ENCODE data around the gene CTDSPL. TPM values are rescaled to one million over a fixed set of nuclear protein-coding genes. Genes with fewer than 3 reads are reported as not detected.

Gene CTDSPL
- total and polyA plus RNA-seq, 2 of the 8 experiments (the other 6 are each of a cell fraction or from before 2014, with no cell fraction given), result 20.3 to 42.2 TPM

DNA sequence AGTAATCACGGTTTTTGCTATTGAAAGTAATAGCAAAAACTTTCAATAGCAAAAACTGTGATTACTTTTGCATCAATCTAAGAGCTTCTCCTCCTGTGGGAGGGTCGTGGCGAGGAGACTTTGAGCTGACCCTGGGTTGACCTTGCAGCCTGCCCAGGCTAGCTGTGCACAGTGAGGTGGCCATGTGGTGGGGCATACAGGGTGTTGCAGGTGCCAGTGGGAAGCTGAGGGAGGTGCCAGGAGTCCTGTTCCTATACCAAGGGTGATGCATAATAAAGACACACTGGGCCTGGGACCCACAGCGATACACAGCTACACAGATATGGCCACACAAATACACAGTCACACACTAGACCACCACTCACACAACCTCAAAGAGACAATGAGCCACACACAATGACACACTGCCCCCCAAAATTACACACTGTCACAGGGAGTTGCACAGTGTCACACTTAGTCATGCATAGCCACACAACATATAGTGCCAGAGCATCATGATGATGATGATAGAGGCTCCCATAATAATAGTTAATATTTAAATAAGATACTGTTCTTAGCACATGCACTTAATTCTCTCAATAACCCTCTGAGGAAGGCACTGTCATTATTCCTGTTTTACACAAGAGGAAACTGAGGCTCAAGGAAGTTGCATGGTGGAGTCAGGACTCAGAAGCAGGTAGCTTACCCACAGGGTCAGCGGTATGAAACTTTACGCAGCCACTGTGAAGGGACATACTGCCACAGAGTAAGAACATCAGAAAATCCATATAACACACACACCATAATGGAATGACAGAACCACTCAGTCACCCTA lies 161.4 kb downstream of the CTDSPL start (continued):
- TF ChIP-seq, protein P1, sequence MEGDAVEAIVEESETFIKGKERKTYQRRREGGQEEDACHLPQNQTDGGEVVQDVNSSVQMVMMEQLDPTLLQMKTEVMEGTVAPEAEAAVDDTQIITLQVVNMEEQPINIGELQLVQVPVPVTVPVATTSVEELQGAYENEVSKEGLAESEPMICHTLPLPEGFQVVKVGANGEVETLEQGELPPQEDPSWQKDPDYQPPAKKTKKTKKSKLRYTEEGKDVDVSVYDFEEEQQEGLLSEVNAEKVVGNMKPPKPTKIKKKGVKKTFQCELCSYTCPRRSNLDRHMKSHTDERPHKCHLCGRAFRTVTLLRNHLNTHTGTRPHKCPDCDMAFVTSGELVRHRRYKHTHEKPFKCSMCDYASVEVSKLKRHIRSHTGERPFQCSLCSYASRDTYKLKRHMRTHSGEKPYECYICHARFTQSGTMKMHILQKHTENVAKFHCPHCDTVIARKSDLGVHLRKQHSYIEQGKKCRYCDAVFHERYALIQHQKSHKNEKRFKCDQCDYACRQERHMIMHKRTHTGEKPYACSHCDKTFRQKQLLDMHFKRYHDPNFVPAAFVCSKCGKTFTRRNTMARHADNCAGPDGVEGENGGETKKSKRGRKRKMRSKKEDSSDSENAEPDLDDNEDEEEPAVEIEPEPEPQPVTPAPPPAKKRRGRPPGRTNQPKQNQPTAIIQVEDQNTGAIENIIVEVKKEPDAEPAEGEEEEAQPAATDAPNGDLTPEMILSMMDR (IDR thresholded peaks at IDR 0.05; ENCODE audit: control extremely low read depth in 1 of 3, insufficient read depth in 1 of 3, low read depth in 1 of 3, low read length in 3 of 3), result no peak
- TF ChIP-seq POLR2AphosphoS5 (IDR thresholded peaks at IDR 0.05; ENCODE audit: low read depth, low read length), result no peak
- TF ChIP-seq, protein P2, sequence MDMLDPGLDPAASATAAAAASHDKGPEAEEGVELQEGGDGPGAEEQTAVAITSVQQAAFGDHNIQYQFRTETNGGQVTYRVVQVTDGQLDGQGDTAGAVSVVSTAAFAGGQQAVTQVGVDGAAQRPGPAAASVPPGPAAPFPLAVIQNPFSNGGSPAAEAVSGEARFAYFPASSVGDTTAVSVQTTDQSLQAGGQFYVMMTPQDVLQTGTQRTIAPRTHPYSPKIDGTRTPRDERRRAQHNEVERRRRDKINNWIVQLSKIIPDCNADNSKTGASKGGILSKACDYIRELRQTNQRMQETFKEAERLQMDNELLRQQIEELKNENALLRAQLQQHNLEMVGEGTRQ (IDR thresholded peaks at IDR 0.05; ENCODE audit: low read length), result no peak
- no peak for TF ChIP-seq SP1 (IDR thresholded peaks at IDR 0.05; ENCODE audit: low read depth, low read length)
- no peak for TF ChIP-seq TCF12 (IDR thresholded peaks at IDR 0.05; ENCODE audit: low read depth, low read length)
- no peak for TF ChIP-seq RFX5 (IDR thresholded peaks at IDR 0.05; ENCODE audit: borderline replicate concordance, low read depth, low read length)
- no peak for TF ChIP-seq RBBP5 (IDR thresholded peaks at IDR 0.05; ENCODE audit: borderline replicate concordance, low read depth, low read length)
